ENCODE results near the gene SPATA22.
A peak's percentile ranks its signal among the peaks of the same experiment; 100 is the strongest.

The SPATA22 gene

DNA sequence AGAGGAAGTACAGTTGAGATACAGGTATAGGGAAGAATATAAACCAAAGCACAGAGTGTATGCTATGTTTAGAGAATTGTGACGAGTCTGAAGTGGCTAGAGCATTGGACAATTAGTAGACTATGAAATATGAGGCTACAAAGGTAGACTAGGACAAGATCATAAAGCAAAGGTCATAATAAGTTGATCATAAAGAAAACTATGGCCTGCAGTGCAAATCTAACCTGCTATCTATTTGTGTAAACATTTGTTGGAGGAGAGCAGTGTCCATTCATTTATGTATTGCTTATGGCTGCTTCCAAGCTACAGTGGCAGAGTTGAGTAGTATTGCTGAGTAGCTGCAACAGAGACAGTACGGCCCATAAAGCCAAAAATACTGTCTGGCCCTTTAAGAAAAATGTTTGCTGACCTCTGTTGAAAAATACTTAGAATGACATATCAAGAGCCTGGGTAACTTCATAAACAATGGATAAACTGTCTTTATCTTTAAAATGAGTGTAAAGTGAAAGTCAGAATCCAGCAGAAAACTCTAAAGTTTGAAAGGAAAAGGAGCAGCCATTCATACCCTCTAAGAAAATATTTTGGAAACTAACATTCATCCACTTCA lies 23.5 kb downstream of the SPATA22 start:
- TF ChIP-seq, protein P1, sequence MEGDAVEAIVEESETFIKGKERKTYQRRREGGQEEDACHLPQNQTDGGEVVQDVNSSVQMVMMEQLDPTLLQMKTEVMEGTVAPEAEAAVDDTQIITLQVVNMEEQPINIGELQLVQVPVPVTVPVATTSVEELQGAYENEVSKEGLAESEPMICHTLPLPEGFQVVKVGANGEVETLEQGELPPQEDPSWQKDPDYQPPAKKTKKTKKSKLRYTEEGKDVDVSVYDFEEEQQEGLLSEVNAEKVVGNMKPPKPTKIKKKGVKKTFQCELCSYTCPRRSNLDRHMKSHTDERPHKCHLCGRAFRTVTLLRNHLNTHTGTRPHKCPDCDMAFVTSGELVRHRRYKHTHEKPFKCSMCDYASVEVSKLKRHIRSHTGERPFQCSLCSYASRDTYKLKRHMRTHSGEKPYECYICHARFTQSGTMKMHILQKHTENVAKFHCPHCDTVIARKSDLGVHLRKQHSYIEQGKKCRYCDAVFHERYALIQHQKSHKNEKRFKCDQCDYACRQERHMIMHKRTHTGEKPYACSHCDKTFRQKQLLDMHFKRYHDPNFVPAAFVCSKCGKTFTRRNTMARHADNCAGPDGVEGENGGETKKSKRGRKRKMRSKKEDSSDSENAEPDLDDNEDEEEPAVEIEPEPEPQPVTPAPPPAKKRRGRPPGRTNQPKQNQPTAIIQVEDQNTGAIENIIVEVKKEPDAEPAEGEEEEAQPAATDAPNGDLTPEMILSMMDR (IDR thresholded peaks at IDR 0.05), result no peak

DNA sequence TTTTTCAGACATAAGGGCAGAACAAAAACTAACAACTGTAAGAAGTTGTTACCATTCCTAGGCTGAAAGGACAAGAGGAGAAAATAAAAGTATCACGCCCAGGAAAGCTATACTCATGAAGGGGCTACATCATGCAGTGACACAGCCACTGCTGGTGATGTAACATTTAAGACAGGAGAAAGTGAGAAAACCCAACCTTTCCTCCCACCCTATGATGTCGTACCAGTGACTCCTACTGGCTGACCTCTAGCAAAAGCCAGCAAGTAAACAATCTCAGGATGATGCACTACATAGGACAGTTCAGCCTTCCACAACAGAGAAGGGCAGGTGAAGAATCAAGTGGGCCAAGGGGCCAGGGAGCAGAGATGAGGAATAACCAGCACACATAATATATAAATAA lies 24.0 kb downstream of the SPATA22 start:
- TF ChIP-seq, protein P1 (IDR thresholded peaks at IDR 0.05), result peak; percentile 43; the same call in 1 of the 2 replicates

DNA sequence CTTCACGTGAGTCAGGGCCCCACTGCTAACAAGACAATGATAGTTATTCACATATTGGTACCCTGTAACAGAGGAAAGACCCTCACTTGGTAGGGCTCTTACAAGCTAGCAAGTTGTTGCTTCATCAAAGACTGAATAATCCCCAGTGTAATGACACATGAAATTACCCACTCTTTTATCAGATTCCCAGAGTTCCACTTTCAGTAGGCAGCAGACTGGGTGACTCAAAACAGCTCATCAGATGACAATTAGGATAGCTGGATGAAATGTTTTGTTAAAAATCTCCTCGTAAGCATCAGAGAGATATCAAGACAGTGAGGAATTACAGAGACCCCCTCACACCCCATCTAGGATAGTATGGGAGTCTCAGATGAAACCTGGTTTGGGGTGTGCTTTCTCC lies 31.2 kb downstream of the SPATA22 start:
- TF ChIP-seq, protein P1 (IDR thresholded peaks at IDR 0.05), result no peak

DNA sequence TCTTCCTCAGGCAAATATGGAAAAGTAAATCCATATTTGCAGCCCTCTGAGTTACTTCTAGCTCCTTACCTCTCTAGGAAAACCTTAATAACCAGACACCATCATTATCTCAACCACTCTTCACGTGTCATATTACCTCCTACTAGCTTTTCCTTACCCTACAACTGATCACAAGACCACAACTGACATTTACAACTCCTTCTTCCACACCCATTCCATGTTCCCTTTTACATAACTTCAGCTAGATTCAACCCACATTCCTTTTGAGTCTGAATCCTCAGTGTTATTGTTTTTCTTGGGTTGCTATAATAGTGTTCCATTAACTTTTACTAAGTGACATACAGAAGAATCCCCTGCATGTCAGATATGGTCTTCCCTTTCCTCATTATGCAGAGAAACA lies 33.3 kb downstream of the SPATA22 start:
- TF ChIP-seq, protein P1 (IDR thresholded peaks at IDR 0.05), result no peak

DNA sequence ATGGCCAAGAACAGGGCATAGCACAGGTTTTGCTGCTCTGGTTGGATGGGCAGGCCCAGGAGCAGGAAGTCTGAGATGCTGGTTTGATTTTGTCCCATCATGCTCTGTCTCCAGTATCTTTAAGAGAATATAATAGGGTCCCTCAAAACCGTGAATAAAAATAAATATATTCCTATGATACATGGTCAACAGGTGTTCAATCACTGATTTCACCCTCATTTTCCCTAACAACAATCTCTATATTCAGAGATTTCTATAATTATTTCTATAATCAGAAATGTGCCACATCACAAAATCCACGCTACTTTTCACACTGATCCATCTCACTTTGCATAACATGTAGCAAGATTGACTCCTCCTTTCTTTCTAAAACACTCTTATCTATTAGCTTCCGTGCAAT lies 37.9 kb downstream of the SPATA22 start, which contains the start of gene OR1E2:
TSS of gene OR1E2 (minus strand) at position 101 of the 400 bp plus-strand sequence. CDS start at position 101, 0 bp downstream.
- TF ChIP-seq, protein P1 (IDR thresholded peaks at IDR 0.05), result no peak

DNA sequence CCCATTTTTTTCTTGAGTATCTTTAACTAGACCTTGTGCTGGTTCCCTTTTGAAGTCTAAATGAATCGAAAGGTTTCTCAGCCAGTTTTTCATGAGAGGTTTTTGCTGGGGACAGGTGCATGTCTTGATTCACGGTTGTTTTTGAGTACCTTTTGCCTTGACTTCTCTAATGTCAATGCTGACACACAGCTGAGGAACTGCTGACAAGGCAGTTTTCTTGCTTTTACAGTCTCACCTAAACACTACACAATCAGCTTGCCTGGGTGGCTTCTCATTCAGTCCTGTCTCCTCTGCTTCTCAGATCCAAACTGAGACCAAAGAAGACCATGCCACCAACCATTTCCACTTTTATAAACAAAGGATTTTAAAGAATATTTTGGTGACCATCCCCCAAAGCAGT lies 53.4 kb downstream of the SPATA22 start:
- TF ChIP-seq, protein P1 (IDR thresholded peaks at IDR 0.05), result no peak

DNA sequence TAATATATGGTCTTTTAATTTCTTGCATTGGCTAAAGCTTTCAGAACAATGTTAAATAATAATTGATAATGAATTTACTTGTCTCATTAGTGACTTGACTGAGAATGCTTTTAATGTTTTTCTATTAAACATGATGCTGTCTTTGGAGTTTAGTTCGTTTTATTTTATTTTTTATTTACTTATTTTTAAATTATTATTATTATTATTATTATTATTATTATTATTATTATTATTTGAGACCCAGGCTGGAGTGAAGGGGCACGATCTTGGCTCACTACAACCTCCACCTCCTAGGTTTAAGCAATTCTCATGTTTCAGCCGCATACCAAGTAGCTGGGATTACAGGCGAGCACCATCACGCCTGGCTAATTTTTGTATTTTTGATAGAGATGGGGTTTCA lies 56.0 kb downstream of the SPATA22 start:
- TF ChIP-seq, protein P1 (IDR thresholded peaks at IDR 0.05), result no peak

DNA sequence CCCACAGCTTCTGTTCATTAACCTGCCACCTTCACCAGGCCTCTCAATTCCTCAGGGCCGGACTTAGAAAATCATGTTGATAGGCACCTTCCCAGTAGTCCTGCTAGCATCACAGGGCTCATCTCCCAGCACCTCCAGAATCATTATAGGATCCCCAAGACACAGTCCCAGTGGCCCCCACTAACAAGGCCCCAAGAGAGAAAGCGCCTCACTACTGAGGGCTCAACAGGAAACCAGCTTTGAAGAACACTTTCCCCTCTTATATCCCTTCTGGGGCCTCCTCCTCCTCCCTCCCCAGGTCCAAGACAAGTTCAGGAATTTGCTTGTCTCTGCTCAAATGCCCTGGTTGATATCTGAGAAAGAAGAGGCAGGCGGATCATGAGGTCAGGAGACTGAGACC lies 60.5 kb downstream of the SPATA22 start, which contains the start of gene OR3A3:
TSS of gene OR3A3 (plus strand) at position 301 of the 400 bp plus-strand sequence.
- TF ChIP-seq, protein P1 (IDR thresholded peaks at IDR 0.05), result no peak

Measured in LNCAP (cell line).